Uterus (tissue), 2 donors: ENCODE results near the gene VPS41.

Experiments
- CTCF ChIP-seq, 4 experiments: fragments of 200-600 bp in 2 of 4; fragments of 450-650 bp in 2 of 4; sonication (generic) in 2 of 4; IDR thresholded peaks; one replicate each; pipeline ENCODE4 v1.5.1; 2016 to 2019; ENCODE audit warnings: antibody characterized with exemption in 4 of 4, mild to moderate bottlenecking in 2 of 4, moderate library complexity in 1 of 4
- POLR2A ChIP-seq, 2 donors: fragments of 450-650 bp; IDR thresholded peaks; one replicate each; pipeline ENCODE4 v1.6.1; 2016; ENCODE audit warnings: antibody characterized with exemption in 2 of 2, mild to moderate bottlenecking in 1 of 2, moderate library complexity in 1 of 2

- TF ChIP-seq POLR2A (IDR thresholded peaks at IDR 0.05): no peak
- no peak for TF ChIP-seq CTCF (IDR thresholded peaks at IDR 0.05)
Observed at GRCh38 chr7:38828026-38828425, 81.0 kb downstream of the VPS41 start.
